ENCODE results near the gene GJA4.

DNA sequence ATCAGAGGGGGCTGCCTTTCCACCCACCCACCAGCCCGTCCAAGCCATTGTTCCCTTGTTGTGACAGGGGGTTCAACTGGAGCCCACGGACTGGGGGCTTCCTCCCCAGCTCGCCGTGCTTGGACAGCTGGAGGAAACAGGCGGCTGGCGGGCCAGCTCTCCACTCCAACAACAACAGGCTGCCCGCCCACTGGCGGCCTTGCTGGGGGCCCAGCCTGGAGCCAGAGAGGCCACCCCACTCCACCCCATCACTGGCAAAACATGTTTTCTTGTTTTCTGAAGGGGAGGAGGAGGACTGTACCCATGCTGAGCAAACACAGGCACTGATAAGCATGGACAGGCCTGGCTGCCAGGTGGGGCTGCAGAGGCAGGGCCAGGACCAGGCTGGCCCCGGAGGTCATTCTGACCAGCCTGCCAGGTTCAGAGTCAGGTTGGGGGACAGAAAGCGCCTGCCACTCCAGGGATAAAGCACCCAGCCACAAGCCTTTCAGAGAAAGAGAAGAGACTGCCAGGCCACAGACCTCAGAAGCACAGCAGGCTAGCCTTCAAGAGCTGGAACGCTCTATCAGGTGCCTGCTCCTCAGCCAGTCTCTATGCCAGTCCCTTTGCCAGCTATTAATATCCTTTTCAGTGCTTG lies 32.8 kb downstream of the GJA4 start:
- peak; percentile 84 for TF ChIP-seq GATA2 (IDR thresholded peaks at IDR 0.05; ENCODE audit: low read depth, low read length)
- no peak for TF ChIP-seq GATA3 (IDR thresholded peaks at IDR 0.05; ENCODE audit: low read depth, low read length)

Data from SH-SY5Y (cell line).